Activated naive CD4-positive, alpha-beta T cell treated with anti-CD3 and anti-CD28 coated beads, Interleukin-2, amount 50 U/mL, for 24 hours (primary cell): ENCODE results near the gene CMC4.

ENCODE experiments used
- H3K27ac Mint-ChIP-seq: one replicate; pipeline ENCODE4 v1.8.0; 2021; ENCODE audit warnings: mild to moderate bottlenecking, mixed read lengths
- H3K27me3 Mint-ChIP-seq: one replicate; pipeline ENCODE4 v1.8.0; 2021; ENCODE audit warnings: mixed read lengths
- H3K36me3 Mint-ChIP-seq: one replicate; pipeline ENCODE4 v1.8.0; 2021; ENCODE audit warnings: mixed read lengths
- H3K4me1 Mint-ChIP-seq: one replicate; pipeline ENCODE4 v1.8.0; 2021; ENCODE audit warnings: mixed read lengths
- H3K4me3 Mint-ChIP-seq: one replicate; pipeline ENCODE4 v1.8.0; 2021; ENCODE audit warnings: mild to moderate bottlenecking, mixed read lengths
- H3K9me3 Mint-ChIP-seq: one replicate; pipeline ENCODE4 v1.8.0; 2021; ENCODE audit warnings: mixed read lengths

Gene CMC4

DNA sequence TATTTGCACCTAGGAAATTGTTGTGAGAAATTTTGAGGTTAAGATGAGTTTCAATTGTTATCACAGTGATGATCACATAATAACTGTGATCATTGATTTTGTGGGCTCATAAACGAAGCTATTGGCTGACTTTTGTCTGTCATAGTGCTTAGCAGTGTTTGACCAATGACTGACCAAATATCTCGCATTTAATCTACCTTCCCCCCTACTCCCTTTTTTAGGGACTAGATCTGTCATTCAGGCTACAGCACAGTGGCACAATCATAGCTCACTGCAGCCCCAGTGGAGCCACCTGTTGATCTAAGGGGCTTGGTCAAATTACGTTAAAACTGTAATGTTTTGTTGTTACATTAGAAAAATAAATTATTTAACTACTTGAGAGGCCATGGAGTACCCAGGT is 42.8 kb downstream of the CMC4 start:
- Mint-ChIP-seq H3K4me1 (peaks cover 32% of the 10 kb centered on the region), H3K9me3 (no peaks in the 10 kb centered on the region), H3K4me3 (peak overlapping the region; percentile 93), H3K27me3 (no peaks in the 10 kb centered on the region), H3K27ac (no peak overlapping the region), H3K36me3 (peaks cover 1% of the 10 kb centered on the region)

DNA sequence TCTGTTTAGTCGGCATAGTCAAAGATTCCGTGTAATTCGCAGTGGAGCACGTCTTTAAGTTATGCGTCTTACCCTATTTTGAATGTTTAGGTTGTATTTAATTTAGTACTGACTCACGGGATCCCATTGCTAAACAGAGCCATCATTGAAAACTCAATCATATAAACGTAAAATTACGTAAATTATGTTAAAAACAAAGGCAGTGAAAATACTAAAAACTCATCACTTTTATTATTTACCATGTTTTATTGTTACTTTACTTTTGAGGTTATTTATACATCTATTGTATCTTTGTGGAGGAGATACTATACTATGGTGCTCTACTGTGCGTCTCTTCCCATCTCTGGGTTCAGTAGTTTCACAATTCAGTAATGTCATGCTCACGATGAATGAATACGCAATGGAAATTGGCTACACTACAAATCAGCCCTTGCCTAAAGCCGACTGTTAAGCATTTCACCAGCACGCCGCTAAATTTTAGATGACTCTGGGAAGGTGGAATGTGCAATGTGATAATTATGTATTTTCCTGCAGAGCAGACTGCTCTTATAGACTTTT is 43.3 kb downstream of the CMC4 start:
- peaks cover 32% of the 10 kb centered on the region for H3K4me1 Mint-ChIP-seq
- H3K4me3 Mint-ChIP-seq: peak overlapping the region; percentile 93
- peak overlapping the region; percentile 93 for H3K27ac Mint-ChIP-seq
- peaks cover 1% of the 10 kb centered on the region for H3K36me3 Mint-ChIP-seq
- no peaks in the 10 kb centered on the region for H3K27me3 Mint-ChIP-seq
- no peaks in the 10 kb centered on the region for H3K9me3 Mint-ChIP-seq

DNA sequence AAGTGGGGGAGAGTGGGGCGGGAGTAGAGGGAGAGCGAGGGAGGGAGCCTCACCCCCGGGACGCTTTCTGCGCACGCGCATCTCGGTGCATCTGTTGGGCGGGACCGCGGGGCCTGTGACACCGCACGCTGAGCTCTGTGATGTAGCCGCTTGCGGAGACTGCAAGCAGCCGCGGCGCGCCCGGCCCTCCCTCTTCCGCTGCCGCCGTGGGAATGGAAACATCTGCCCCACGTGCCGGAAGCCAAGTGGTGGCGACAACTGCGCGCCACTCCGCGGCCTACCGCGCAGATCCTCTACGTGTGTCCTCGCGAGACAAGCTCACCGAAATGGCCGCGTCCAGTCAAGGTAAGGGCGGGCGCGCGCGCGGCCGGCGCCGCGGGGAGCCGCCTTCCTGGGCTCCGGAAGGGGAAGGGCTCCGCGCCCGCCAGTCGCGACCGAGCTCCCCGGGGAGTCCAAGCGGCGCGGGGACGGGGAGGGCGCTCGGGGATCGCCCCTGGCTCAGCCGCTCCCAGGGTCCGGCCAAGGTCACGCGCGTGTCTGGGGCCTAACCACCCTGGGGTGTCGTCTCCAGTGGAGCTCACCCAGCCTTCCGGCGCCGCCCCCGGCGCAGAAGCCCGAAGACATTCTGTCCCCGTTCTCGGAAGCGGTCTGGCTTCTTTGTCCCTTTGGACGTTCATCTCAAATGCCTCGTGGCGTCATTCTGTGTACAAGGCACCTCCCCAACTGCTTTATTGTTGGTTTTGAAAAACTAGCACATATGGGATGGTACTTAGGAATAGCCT is 44.0 kb downstream of the CMC4 start, which contains the start of gene FUNDC2:
Gene FUNDC2 (plus strand): TSS at position 118 of the 782 bp plus-strand sequence. CDS start 95 bp downstream, at position 213.
- peaks cover 1% of the 10 kb centered on the region for H3K36me3 Mint-ChIP-seq
- peak within 1 kb of the TSS; percentile 93 for H3K4me3 Mint-ChIP-seq
- no peaks in the 10 kb centered on the region for H3K27me3 Mint-ChIP-seq

DNA sequence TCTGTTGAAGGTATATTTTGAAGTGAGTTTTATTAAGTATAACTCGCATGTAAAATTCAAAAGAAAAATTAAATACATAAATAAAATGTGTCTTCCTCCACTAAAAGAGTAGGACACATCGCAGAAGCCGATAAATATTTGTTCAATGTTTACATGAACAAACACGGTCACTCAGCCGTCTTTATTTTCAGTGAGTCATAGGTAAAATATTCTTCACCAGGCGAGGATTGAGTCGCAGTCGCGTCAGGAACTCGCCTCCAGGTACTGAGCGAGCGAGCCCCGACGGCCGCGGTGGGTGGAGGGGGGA is 44.6 kb downstream of the CMC4 start:
- peak overlapping the region; percentile 93 for H3K4me3 Mint-ChIP-seq
- peak overlapping the region; percentile 93 for H3K27ac Mint-ChIP-seq
- H3K9me3 Mint-ChIP-seq: no peaks in the 10 kb centered on the region
- peaks cover 28% of the 10 kb centered on the region for H3K4me1 Mint-ChIP-seq
- no peaks in the 10 kb centered on the region for H3K27me3 Mint-ChIP-seq
- no peaks in the 10 kb centered on the region for H3K36me3 Mint-ChIP-seq

More for the DNA sequence above, 44.0 kb downstream of the CMC4 start, which contains the start of gene FUNDC2:
- peaks cover 32% of the 10 kb centered on the region for H3K4me1 Mint-ChIP-seq
- H3K9me3 Mint-ChIP-seq: no peaks in the 10 kb centered on the region
- H3K27ac Mint-ChIP-seq: peak within 1 kb of the TSS; percentile 93

DNA sequence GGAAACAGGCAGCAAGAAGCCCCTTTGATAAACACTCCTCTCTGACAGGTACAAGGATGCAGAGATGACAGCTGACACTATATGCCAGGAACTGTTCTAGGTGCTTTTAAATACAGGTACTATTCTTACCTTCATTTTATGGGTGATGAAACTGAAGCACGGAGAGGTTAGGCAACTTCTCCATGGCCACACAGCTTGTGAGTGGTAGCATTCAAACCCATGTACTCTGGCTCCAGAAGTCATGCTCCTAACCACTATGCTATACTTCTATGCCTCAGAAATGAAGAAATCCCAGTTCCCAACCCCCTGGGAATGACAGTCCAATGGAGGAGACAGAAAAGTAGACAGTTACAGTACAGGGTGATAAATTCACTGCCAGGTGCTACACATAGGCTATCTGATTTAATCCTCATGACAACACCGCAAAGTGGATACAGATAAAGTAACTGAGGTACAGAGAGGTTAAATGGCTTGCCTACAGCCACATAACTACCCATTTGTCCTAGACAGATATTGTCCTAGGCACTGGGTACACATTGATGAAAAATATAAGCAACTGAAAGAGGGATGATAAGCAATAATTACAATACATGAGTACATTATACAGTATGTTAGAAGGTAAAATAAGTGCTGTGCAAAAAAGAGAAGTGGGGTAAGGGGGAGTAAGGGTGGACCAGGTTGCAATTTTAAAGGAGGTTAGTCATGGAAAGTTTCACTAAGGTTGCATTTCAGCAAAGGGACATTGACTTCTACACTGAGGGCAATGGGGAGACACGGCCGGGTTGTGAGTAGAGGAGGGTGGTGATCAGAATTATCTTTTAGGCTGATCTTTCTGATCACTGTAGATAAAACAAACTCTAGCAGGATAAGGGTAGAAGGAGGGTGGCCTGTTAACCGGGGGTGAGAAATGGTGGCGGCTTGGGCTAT is 46.8 kb downstream of the CMC4 start:
- H3K9me3 Mint-ChIP-seq: no peaks in the 10 kb centered on the region
- H3K4me3 Mint-ChIP-seq: no peak overlapping the region
- no peaks in the 10 kb centered on the region for H3K36me3 Mint-ChIP-seq
- H3K27me3 Mint-ChIP-seq: no peaks in the 10 kb centered on the region
- H3K27ac Mint-ChIP-seq: no peak overlapping the region
- H3K4me1 Mint-ChIP-seq: peaks cover 17% of the 10 kb centered on the region

DNA sequence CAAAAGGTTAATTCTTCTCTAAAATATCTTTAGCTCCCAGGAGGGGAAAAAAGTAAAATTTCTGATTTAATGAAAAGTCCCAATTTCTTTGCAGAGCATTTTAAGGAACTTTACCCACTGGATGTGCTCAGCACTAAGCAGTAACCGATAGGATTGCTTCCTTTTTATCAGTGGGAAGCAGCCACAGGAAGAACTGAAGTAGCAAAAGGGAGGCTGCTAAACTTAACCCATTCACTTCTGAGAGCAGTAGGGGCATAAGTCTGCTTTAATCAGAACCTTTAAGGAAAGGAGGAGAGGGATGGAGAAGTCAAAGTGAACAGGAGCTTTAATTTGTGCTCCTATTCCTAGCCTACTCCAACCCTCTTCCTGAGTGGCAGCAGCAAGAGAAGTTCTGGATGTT is 48.4 kb downstream of the CMC4 start, which contains the start of gene F8:
Gene F8 (minus strand): TSS at position 139 of the 400 bp plus-strand sequence. CDS start 171 bp downstream, outside the sequence.
- no peaks in the 10 kb centered on the region for H3K27me3 Mint-ChIP-seq
- H3K9me3 Mint-ChIP-seq: no peaks in the 10 kb centered on the region
- H3K4me1 Mint-ChIP-seq: peaks cover 8% of the 10 kb centered on the region
- no peaks in the 10 kb centered on the region for H3K36me3 Mint-ChIP-seq
- H3K4me3 Mint-ChIP-seq: no peak within 1 kb of the TSS
- H3K27ac Mint-ChIP-seq: no peak within 1 kb of the TSS

DNA sequence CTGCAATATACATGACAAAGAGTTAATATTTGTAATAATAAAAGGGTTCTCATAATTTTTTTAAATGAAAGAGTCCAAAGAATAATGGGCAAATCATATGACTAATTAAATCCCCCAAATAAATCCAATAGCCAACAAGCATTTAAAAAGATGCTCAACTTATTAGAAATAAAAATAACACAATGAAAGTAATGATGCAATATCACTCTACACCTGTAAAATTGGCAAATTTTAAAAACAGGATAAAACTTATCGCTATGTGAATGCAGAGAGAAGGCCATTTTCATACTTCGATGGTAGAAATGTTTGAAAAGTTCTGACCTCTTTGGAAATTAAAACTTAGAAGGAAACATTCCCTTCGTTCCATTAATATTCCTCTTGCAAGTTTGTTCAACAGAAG is 50.3 kb downstream of the CMC4 start:
- Mint-ChIP-seq H3K9me3 (no peaks in the 10 kb centered on the region), H3K4me3 (no peak overlapping the region), H3K4me1 (peaks cover 10% of the 10 kb centered on the region), H3K27ac (no peak overlapping the region), H3K27me3 (no peaks in the 10 kb centered on the region), H3K36me3 (no peaks in the 10 kb centered on the region)
